ENCODE data around the gene MAPK9.

DNA sequence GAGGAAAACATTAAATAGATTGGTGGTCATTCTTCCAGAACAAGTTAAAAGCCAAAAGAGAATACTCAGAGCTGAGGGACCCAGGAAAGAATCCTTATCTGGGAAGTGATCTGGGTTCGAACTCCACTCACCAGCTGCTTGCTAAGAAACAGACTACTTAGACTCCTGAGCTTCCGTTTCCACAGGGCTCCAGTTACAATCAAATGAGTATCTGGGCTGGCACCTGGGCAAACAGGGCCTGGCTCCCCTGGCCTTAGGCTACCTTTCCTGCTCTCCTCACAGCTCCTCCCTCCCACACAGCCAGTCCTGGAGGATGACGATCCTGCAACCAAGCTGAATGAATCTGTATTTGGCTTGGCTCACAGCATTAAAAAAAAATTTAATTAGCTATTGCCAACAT, 2.5 kb downstream of the MAPK9 start:
- TF ChIP-seq CTCF (IDR thresholded peaks at IDR 0.05; ENCODE audit: poor library complexity) (no peak), EZH2 (IDR thresholded peaks at IDR 0.05; ENCODE audit: borderline replicate concordance) (no peak)
